Anterior cingulate cortex (tissue), 58 donors: Measurements from ENCODE around the gene TPI1.
"Not testable (repeated sequence)": the region's sequence is repeated elsewhere in the genome, so short reads cannot be mapped to it uniquely, and the experiment has no call there.

Experiments used
- DNase-seq, 58 donors: peaks; one replicate each; lab custom pipeline; 2025; lab: John Stamatoyannopoulos, UW

The TPI1 gene

GRCh38 chr12:6888360-6888759 lies 21.0 kb downstream of the TPI1 start:
- no peak for DNase-seq

GRCh38 chr12:6888794-6889193 lies 21.5 kb downstream of the TPI1 start:
- not testable (repeated sequence) for DNase-seq

GRCh38 chr12:6889775-6890573 lies 22.6 kb downstream of the TPI1 start:
- not testable (repeated sequence) for DNase-seq

- DNase-seq: peak; percentile 80 to 99 (median 96)
Observed at GRCh38 chr12:6890789-6891645, 23.7 kb downstream of the TPI1 start.

- no peak for DNase-seq
Observed at GRCh38 chr12:6891646-6892001, 24.3 kb downstream of the TPI1 start.

GRCh38 chr12:6892683-6893082 lies 25.4 kb downstream of the TPI1 start:
- not testable (repeated sequence) for DNase-seq

GRCh38 chr12:6894321-6894720 lies 27.0 kb downstream of the TPI1 start:
- DNase-seq: no peak

GRCh38 chr12:6896846-6897435 lies 29.6 kb downstream of the TPI1 start:
- no peak for DNase-seq

- DNase-seq: no peak
Observed at GRCh38 chr12:6899427-6899826, 32.1 kb downstream of the TPI1 start.

- peak in 46 of 58 donors; percentile 9 to 82 (median 42) for DNase-seq
Observed at GRCh38 chr12:6899837-6900519, 32.6 kb downstream of the TPI1 start.

GRCh38 chr12:6902448-6902847 lies 35.1 kb downstream of the TPI1 start:
- no peak for DNase-seq

GRCh38 chr12:6903722-6904121 lies 36.4 kb downstream of the TPI1 start:
- no peak for DNase-seq

GRCh38 chr12:6904280-6905276 lies 37.2 kb downstream of the TPI1 start, which contains the start of gene LRRC23:
Gene LRRC23 (plus strand): TSS chr12:6904822. CDS start chr12:6905634, 812 bp downstream.
- DNase-seq: peak; percentile 81 to 100 (median 96)

- no peak for DNase-seq
Observed at GRCh38 chr12:6905414-6906040, 38.2 kb downstream of the TPI1 start.

- DNase-seq: not testable (repeated sequence)
Observed at GRCh38 chr12:6908141-6908540, 40.8 kb downstream of the TPI1 start.

GRCh38 chr12:6909421-6910145 lies 42.3 kb downstream of the TPI1 start:
- no peak for DNase-seq

- DNase-seq: no peak
Observed at GRCh38 chr12:6912164-6912935, 45.0 kb downstream of the TPI1 start.
